ENCODE results near the gene RPS6KB2.
"Not testable (repeated sequence)": the region's sequence is repeated elsewhere in the genome, so short reads cannot be mapped to it uniquely, and the experiment has no call there.

Gene RPS6KB2

DNA sequence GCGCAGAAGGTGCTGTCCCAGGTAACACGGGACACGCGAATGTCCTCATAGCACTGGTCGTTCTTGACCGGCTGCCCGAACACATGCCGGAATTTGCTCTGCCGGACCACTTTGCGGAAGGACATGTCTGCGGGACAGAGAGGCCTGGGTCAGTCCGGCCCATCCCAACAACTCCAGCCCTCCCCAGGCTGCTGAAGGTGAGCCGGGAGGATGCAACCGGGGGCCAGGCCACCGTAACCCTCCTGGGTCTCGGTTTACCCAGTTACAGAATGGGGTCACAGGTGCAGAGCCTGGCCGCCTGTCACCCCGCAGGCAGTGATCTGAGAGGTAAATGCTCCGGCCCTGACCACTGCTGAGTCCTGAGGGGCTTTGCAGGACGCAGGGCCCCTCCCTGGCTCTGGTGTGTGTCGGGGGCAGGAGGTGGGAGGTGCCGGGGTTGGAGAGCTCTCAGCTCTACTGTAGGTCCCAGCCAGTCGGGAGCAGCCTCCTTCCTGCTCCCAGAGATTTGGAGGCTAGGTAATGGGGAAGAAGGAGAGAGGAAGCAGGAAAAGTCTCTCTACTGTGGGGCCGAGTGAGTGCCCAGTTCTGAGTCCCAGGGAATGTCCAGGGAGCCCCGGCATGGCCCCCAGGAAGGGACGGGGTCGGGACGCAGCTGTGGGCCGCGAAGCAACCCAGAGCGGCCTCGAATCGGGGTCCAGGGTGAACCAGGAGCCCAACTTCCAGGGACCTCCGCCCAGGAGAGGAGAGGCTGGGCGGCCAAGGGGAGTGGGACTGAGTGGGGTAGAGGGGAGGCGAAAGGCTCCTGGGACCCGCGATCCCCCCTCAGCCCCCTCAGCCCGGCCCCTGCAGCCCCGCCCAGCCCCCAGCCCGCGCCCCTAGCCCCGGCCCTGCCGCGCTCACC is 14.5 kb downstream of the RPS6KB2 start:
- DNase-seq (ENCODE audit: low read depth in 2 of 2): no peak

DNA sequence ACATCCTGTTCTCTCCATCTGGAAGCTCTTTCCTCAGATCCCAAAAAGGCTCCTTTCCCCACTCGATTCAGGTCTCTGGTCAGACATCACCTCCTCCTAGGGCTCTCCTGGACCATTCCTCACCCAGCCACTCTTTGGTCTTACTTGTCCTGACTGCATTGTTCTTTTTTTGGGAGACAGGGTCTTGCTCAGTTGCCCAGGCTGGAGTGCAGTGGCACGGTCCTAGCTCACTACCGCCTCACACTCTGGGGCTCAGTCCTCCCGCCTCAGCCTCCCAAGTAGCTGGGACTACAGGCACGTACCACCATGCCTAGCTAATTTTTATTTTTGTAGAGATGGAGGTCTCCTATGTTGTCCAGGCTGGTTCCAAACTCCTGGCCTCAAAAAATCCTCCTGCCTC is 17.2 kb downstream of the RPS6KB2 start:
- DNase-seq (ENCODE audit: low read depth in 2 of 2): no peak

DNA sequence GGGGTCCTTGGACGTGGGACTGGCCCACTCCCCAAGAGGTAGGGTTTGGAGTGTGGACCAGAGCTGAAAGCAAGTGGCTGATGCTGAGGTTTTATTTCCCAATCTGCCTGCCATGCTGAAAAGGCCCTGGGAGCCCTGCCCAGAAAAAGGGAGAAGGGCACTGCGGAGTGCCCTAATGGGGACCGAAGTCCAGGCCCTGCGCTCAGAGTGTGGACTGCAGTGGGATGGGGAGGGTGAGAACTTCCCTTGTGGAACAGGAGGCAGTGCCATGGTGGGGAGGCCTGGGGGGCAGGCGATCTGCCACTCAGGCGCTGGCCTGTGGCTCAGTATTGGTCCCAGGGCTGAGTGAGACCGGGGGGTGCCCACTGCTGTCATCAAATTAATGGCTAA is 19.9 kb downstream of the RPS6KB2 start:
- DNase-seq (ENCODE audit: low read depth in 2 of 2): no peak

DNA sequence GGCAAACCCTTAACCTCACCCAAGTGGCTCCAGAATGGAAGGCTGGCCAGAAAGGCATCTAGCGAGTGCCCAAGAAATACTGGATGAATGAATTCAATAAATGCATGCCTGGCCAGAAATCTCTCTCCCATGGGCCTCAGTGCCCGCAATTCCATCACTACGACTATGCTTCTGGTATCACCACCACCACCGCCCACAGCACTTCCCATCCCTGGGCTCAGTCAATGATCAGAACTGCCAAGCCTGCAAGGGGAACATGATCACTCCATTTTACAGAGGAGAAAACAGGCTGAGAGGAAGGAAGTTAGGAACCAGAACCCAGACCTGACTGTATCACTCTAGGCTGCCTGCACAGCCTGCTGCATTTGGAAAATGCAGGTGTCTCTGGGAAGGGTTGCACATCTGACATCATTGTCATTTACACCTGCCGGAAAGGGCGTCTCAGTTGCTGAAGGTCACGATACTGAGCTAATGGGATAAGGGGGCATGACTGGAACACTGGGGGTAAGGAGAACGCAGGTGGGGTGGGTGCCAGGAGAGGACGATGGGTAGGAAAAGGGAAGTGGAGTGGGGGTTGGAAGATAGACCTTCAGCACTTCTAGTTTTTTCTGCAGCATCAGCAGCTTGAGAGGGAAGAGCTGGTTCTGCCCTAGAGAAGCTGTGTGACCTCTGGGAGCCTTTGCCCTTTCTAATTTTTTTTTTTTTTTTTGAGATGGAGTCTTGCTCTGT is 21.0 kb downstream of the RPS6KB2 start:
- no peak for DNase-seq (ENCODE audit: low read depth in 2 of 2)

DNA sequence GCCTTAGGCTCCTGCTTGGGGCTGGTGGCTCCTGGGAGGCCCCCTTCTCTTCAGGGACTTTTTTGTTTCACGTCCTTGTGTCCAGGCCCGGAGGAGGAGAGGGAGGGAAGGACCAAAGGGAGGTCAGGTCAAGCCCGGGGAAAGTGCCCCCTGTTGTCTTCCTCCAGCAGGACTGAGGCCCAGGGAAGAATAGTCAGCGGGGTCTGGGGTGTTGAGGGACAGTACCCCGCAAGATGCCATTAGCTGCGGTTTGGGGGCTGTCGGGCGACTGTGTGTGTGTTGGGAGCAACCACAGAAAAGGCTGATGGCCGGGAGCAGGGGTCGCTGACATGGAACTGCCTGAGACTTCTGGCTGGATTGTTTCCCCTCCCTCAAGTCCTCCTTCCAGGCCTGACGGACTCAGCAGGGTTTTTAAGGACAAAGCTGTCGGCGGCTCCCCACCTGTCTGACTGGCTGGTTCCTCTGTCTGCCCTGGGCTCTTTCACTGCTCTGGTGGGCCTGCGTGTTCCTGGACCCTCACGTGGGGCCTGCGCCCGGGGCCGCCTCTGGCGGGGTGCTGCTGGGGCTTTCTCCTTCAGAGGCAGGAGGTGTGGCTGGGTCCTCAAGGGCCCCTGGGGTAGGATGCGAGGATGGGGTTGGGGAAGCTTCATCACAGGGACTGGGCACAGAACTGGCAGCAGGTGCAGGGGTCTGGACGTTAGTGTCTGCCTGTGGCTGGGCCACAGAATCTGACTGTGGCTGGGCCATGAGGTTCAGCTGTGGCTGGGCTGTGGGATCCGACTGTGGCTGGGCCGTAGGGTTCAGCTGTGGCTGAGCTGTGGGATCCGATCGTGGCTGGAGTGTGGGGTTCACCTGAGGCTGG is 22.7 kb downstream of the RPS6KB2 start:
- no peak for DNase-seq (ENCODE audit: low read depth in 2 of 2)

DNA sequence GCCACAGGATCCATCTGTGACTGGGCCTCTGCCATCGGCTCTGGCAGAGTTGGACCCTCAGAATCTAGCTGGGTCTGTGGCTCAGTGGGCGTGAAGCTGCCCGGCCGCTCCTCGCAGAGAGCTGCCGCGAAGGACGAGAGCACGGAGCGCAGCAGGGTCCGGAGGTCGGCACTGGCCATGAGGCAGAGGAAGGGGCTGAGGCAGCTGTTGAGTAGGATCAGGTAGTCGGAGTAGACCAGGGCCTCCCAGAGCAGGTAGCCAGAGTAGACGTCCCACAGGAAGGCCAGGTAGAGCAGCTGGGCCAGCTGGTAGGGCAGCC is 23.3 kb downstream of the RPS6KB2 start:
- DNase-seq (ENCODE audit: low read depth in 2 of 2): no peak

DNA sequence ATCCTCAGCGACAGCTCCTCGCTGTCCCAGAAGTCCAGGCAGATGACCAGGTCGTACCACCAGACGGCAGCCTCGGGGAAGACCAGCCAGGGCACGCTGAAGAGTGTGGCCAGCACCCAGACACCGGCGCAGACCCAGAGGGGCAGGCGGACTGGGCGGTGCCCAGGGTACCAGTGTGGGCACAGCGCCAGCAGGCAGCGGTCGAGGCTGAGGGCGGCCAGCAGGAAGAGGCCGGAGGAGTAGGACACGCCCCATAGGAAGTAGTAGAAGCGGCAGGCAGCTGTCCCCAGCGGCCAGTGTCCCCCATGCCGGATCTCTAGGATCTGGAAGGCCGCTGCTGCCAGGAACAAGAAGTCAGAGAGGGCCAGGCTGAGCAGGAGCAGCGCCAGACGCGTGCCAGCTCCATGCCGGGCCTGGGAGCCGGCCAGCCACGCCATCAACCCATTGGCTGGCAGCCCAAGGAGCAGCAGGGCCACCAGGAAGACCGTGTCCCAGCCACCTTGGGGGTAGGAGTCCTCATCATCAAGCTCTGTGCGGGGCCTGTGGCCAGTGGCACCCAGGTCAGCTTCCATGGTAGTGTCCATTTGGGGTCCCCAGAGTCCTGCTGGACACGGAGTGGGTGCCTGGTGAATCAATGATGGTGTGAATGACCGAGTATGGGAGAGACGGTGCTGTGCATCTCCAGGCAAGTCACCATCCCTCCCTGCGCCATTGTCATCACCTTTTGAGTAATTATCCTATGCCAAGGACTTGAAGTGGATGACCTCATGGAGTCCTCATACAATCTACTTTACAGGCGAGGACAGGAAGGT is 24.1 kb downstream of the RPS6KB2 start, which contains the start of gene GPR152:
GPR152 (minus strand) TSS at position 589 of the 812 bp plus-strand sequence; CDS start at position 584, 5 bp downstream.
- DNase-seq (ENCODE audit: low read depth in 2 of 2): no peak

DNA sequence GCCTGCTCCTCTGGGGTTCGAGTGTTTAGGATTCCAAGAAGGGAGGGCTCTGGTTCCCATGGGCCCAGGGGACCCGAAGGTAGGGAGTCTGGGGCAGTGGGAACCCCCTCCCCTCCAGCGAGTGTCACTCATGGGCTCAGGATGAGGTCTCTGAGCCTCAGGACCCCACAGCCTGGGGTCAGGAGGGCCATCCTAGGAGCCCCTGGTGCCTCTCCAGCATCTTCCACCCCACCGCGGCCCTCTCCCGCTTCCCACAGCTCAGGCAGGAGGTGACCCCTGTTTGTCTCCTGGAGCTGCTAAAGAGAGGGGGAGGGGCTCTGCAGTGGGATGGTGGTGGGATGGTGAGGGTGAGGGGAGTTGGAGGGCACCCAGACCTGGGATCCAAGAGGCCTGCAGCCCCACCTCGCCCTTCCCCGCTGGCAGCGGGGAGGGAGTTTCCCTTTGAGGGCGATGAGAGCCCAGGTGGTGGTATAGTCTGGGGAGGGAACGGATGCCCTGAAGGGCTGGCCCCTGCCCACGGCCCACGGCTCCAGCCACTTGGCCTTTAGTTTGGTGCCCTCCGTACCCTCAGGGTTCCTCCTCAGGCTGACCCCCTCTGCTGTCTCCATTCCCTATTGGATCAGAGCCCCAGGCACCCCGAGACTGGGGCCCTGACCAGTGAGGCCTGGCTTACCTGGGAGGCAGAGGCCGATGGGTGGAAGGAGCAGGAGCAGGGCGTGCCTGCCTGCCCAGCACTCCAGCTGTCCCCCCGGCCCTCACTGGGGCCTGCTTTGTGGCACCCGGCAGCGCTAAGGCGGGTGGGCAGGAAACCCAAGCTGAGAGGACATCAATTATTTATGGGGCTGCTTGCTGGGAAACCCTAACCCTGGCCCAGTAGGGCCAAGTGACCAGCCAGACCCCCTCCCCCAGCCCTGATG is 25.8 kb downstream of the RPS6KB2 start:
- DNase-seq (ENCODE audit: low read depth in 2 of 2): no peak

DNA sequence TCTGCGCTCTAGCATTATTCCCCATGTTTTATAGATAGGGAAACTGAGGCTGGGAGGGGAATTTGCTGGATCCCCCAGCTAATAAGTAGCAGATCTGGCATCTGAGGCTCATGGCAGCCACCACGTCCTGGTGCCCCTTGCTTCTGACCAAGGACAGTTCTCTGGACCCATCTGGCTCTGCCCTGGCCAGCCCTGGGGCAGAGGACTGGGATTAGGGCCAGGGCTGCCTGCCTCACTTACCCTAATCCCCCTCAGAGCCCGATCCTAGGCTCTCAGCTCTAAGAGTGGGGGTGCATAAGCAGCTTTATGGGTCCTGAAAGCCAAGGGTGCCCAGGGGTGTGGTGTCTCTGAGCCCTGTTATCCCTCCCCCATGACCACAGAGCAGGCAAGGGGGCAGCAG is 26.8 kb downstream of the RPS6KB2 start, which contains the start of gene CABP4:
CABP4 (plus strand) TSS at position 301 of the 400 bp plus-strand sequence; CDS start at position 371, 70 bp downstream.
- DNase-seq (ENCODE audit: low read depth in 2 of 2): no peak

DNA sequence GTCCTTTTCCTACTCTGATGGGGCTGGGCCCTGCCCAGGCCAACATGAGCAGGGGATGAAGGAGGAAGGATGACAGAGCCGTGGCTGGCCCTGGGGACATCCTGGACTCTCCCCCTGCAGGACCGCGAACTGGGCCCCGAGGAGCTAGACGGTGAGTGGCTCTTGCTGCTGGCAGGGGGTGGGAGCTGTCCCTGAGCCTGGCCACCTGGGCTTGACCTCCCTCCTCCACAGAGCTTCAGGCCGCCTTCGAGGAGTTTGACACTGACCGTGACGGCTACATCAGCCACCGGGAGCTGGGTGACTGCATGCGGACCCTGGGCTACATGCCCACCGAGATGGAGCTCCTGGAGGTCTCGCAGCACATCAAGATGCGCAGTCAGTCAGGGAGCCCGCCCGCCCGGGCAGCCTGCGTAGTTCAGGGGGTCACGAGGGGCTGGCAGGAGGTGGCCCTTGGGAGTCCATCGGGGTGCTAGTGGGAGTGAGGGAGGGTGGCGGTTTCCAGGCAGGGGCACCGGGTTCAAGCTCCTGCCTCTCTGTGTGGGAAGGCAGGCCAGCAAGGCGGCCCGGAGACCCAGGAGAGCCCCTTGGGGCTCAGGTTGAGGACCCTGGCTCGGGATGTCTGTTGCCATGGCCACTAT is 27.9 kb downstream of the RPS6KB2 start:
- DNase-seq (ENCODE audit: low read depth in 2 of 2): no peak

DNA sequence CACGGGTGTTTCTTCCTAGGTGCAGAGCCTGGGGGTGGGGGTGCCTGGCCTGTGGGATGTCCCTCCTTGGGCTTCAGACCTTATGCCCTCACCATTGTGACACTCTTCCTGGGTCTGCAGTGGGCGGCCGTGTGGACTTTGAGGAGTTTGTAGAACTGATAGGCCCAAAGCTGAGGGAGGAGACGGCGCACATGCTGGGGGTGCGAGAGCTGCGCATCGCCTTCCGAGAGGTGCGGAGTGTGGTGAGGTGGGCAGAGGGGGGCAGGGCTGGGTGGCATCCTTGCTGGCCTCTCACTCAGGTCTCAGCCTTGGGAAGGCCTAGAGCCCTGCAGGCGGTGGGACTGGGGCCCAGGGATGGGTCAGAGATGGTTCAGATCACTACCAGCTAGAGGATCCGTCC is 29.2 kb downstream of the RPS6KB2 start:
- no peak for DNase-seq (ENCODE audit: low read depth in 2 of 2)

DNA sequence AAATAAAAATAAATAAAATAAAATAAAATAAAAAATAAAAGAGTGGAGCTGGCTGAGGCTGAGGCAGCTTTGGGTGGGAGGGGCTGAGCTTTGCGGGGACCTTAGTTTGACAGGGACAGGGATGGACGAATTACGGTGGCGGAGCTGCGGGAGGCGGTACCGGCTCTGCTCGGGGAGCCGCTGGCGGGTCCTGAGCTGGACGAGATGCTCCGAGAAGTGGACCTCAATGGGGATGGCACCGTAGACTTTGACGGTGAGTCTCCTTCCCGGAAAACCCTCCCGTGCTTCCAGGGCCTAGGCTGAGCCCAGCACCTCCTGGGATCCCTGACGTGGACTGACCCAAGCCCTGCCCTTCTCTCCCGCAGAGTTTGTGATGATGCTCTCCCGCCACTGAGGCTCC is 30.0 kb downstream of the RPS6KB2 start:
- no peak for DNase-seq (ENCODE audit: low read depth in 2 of 2)

DNA sequence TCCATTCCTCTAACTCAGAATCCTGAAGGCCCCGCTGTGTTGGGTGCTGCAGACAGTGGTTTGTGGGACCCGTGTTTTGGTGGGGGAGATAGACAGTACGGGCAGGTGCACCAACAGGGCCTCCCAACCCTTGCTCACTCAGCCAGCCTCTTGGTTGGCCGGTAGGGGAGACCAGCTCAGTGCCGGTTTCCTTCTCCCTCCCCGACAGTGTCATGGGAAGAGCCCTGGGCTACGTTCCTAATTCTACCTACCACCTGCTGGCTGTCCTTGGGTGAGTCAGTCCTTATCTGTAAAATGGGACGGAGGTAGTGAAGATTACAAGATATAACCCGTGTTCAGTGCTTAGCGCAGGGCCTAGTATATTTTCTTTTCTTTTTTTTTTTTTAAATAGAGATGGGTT is 34.9 kb downstream of the RPS6KB2 start:
- DNase-seq (ENCODE audit: low read depth in 2 of 2): no peak

DNA sequence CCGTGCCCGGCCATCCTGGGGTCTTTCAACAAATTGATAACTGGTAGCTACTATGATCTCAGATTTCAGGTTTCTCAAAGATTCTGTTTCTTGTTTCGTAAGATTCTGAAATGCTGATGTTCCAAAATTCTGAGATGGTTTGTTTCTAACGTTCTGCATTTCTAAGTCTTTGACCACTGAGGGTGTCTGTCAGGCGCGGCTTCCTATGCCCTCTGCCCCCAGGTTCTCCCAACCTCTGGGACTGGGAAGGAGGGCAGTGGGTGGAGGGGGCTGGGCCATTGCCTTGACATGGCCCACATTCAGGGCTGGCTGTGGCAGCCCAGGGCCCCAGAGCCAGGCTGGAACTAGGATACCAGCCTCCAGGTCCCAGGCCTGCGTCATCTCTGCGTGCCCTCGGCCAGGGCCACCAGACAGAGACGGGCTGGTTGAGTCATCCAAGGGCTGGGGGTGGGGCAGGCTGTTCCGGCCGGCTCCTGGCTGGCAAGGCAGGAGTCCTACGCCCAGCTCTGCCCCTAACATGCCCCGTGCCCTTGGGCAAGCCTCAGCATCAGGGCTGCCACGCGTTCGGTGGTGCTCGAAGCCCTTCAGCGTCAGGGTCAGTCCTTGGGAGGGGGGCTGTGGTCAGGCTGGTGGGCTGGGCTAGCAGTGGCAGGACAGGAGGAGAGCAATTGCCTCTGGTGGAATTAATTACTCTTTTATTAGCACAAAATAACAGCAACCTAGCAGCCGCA is 35.6 kb downstream of the RPS6KB2 start:
- DNase-seq (ENCODE audit: low read depth in 2 of 2): no peak

DNA sequence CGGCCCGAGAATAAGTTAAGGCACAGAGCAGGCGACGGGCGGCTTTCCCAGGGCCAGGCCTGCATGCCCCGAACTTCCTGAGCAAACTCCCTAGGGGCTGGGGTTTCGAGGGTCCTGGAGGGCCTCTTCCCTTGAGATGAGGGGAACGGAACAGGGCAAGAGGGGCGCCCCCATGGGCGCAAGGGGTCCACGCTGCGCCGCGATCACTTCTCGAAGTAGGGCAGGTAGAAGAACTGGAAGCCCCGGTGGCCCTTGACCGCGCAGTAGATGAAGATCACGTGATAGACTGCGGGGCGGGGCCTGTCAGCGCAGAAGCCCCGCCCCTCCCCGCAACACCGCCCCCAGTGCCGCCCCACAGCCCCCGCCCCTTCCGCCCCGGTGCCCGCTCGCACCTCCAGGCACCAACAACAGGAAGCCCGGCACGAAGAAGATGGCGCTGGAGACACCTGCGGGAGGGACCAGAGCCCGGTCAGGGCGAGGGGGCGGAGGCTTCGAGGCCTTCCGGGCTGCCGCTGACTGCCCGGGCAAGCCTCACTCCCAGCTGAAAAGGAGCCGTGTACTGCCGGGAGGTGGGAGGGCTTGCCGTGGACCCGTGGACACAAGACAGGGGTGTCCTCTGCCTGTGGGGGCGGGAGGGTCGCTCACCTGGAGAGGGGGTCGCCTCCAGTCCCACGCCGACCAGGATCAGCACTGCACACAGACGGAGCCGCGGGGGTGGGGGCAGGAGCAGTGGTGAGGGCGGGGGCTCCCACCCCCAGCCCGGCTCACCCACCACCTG is 36.3 kb downstream of the RPS6KB2 start:
- DNase-seq (ENCODE audit: low read depth in 2 of 2): peak; percentile 78 to 87

DNA sequence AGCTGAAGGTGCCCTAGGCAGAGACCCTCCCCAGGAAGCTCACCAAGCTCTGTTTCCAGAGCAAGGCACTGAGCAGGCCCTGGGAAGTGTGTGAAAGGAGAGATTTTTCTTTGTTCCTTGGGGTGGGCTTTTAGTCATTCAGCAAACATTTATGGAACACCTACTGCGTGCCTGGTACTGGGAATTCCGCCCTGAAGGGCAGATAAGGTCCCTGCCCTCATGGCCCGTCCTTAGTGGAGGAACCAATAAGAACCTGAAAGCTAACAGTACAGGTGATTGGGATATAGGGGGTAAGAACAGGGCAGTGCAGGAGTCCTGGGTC is 36.9 kb downstream of the RPS6KB2 start:
- no peak for DNase-seq (ENCODE audit: low read depth in 2 of 2)

DNA sequence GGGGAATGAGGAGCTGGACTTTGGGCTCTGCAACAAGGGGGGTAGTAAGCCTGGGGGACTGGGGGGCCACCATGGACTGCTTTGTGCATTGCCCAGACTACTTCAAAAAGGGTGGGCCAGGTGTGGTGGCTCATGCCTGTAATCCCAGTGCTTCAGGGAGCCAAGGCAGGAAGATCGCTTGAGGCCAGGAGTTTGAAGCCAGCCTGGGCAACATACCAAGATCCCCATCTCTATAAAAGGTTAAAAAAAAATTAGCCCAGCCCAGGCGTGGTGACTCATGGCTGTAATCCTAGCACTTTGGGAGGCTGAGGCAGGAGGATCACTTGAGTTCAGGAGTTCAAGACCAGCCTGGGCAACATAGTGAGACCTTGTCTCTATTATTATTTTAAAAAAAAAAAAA is 37.2 kb downstream of the RPS6KB2 start:
- not testable (repeated sequence) for DNase-seq (ENCODE audit: low read depth in 2 of 2)

DNA sequence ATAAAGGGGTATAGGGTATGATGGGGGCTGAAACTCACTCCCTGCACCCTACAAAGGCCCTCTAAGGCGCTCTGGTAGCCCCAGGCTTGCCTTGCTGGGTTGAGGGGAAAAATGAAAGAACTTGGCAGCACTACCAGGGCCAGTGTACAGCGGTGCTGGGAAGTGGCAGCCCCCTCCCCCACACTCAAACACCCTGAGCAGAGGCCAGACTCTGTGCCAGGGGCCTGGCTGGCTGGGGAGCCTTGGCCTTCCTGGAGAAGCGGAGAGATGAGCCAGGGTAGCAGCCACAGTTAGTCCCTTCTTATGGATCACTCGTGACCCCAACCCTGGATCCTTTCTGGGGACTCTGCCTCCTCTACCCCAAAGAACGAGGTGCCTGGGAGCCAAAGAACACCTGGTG is 38.1 kb downstream of the RPS6KB2 start:
- no peak for DNase-seq (ENCODE audit: low read depth in 2 of 2)

Measured in stimulated activated CD4-positive, alpha-beta T cell treated with anti-CD3 and anti-CD28 coated beads, Interleukin-12 subunit alpha, Interleukin-12 subunit beta, amount 100 ng/mL, for 24 hours (primary cell).